Suprapubic skin (tissue), 4 donors: Measurements from ENCODE around the gene OR51B4. TPM values are rescaled to one million over a fixed set of nuclear protein-coding genes. Genes with fewer than 3 reads are reported as not detected.
"Not testable (repeated sequence)": the region's sequence is repeated elsewhere in the genome, so short reads cannot be mapped to it uniquely, and the experiment has no call there.

ENCODE experiments used
- DNase-seq, 2 donors: peaks; one replicate each; pipeline ENCODE4 v3.0.0-alpha.2; 2019; ENCODE audit warnings: low spot score in 2 of 2
- H3K27ac ChIP-seq: fragments of 200-600 bp; sonication (generic); one replicate; pipeline ENCODE4 v1.5.1; 2019
- H3K27me3 ChIP-seq: fragments of 200-600 bp; sonication (generic); one replicate; pipeline ENCODE4 v1.5.1; 2019
- H3K36me3 ChIP-seq: fragments of 200-600 bp; sonication (generic); one replicate; pipeline ENCODE4 v1.5.1; 2019
- H3K4me1 ChIP-seq: fragments of 200-600 bp; sonication (generic); one replicate; pipeline ENCODE4 v1.5.1; 2019
- H3K4me3 ChIP-seq: fragments of 200-600 bp; sonication (generic); one replicate; pipeline ENCODE4 v1.5.1; 2019; ENCODE audit warnings: mild to moderate bottlenecking
- H3K9me3 ChIP-seq: fragments of 200-600 bp; sonication (generic); one replicate; pipeline ENCODE4 v1.5.1; 2019
- CTCF ChIP-seq, 2 donors: fragments of 200-600 bp in 1 of 2; fragments of 450-650 bp in 1 of 2; sonication (generic) in 1 of 2; IDR thresholded peaks; one replicate each; pipeline ENCODE4 v1.5.1; 2016 to 2019; ENCODE audit warnings: antibody characterized with exemption in 2 of 2, mild to moderate bottlenecking in 1 of 2, moderate library complexity in 1 of 2
- EP300 ChIP-seq: sonication (generic); formaldehyde crosslinking; IDR thresholded peaks from one replicate; pipeline ENCODE4 v1.6.1; 2017; ENCODE audit warnings: antibody characterized with exemption
- POLR2A ChIP-seq, 2 donors: fragments of 450-650 bp; IDR thresholded peaks; one replicate each; pipeline ENCODE4 v1.6.1; 2017; ENCODE audit warnings: antibody characterized with exemption in 2 of 2, mild to moderate bottlenecking in 2 of 2, moderate library complexity in 2 of 2
- POLR2AphosphoS5 ChIP-seq, 3 donors: sonication (generic); formaldehyde crosslinking; IDR thresholded peaks; one replicate each; pipeline ENCODE4 v1.6.1; 2017; ENCODE audit warnings: antibody characterized with exemption in 3 of 3
- WGBS: methylation state at CpG from one replicate; pipeline ENCODE4 v1.1.5; 2018; 5-methylcytosine and 5-hydroxymethylcytosine counted together
- total RNA-seq, 4 donors: library from RNA; depleted of rRNA; stranded (reverse); fragments of >200 nt; gene quantifications; one replicate each; pipeline ENCODE4 v1.1.0, GENCODE V29; 2016

The OR51B4 gene
- total RNA-seq, 4 donors from 2014 or later, result not detected

- WGBS, result 73% methylated on average over 6 of the region's 6 CpGs
- Histone ChIP-seq H3K4me1 (no peaks in the 10 kb centered on the region), H3K36me3 (no peaks in the 10 kb centered on the region), H3K27me3 (no peaks in the 10 kb centered on the region), H3K9me3 (no peaks in the 10 kb centered on the region), H3K27ac (no peak within 1 kb of the TSS), H3K4me3 (no peak within 1 kb of the TSS)
- no peak for DNase-seq
- TF ChIP-seq POLR2A (IDR thresholded peaks at IDR 0.05) (no peak), CTCF (IDR thresholded peaks at IDR 0.05) (no peak), POLR2AphosphoS5 (IDR thresholded peaks at IDR 0.05) (no peak), EP300 (no peak)
Measured at GRCh38 chr11:5343474-5344335, 42.0 kb upstream of the OR51B4 start, which contains the start of gene OR51B5. OR51B5 (minus strand) TSS chr11:5343524; CDS start chr11:5343524, 0 bp downstream.

DNA sequence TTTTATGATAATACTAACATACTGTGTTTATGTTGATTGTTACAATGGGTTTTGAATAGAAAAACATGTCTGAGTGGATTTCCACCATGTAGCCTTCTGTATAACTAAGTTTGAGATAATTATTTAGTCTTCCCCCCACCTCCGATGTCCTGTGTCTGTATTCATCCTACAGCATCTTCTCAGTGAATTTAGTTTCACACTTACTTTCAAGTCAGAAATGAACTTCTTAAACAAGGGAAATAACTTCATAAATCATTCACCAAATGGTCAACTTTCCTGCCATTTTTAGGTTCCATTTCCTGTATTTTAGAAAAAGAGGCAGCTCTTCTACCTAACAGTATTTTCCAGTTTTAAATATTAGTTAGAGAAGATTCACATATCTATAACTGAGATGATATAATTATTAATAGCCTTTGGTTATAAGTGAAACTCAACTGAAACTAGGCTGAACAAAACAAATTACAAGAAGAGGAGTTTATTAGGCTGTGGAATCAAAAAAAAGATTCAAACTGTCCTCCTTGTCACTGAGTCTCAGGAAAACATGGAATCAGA, 38.1 kb upstream of the OR51B4 start:
- no peaks in the 10 kb centered on the region for H3K4me1 ChIP-seq
- H3K27ac ChIP-seq, result no peak overlapping the region
- H3K36me3 ChIP-seq, result no peaks in the 10 kb centered on the region
- H3K27me3 ChIP-seq, result no peaks in the 10 kb centered on the region
- WGBS, result 80% methylated on average over 1 of the region's 1 CpG
- TF ChIP-seq POLR2A (IDR thresholded peaks at IDR 0.05) (no peak), EP300 (no peak), POLR2AphosphoS5 (IDR thresholded peaks at IDR 0.05) (no peak), CTCF (IDR thresholded peaks at IDR 0.05) (no peak)
- no peaks in the 10 kb centered on the region for H3K9me3 ChIP-seq
- no peak overlapping the region for H3K4me3 ChIP-seq
- no peak for DNase-seq

GRCh38 chr11:5337253-5337652, 35.5 kb upstream of the OR51B4 start:
- H3K4me3 ChIP-seq, H3K4me1 ChIP-seq, H3K9me3 ChIP-seq, H3K36me3 ChIP-seq, DNase-seq, H3K27me3 ChIP-seq, H3K27ac ChIP-seq: not testable (repeated sequence)
- WGBS, result 58% methylated on average over 1 of the region's 1 CpG

DNA sequence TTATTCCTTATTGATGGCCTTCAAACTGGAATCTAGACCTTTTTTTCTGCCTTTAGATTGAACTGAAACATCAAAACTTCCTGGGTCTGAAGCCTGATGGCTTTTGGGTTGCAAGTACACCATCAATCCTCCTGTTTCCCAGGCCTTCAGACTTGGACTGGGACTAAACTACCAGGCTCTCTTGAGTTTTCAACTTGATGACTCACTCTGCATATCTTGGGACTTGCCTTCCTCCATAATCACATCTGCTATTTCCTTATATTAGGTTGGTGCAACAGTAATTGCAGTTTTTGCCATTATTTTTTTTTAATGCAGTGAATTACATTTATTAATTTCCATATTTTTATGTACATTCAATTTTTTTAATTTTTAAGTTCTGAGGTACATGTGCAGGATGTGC, 34.6 kb upstream of the OR51B4 start:
- no peak for DNase-seq
- Histone ChIP-seq H3K27me3 (no peaks in the 10 kb centered on the region), H3K27ac (no peak overlapping the region), H3K4me3 (no peak overlapping the region), H3K9me3 (no peaks in the 10 kb centered on the region), H3K36me3 (no peaks in the 10 kb centered on the region), H3K4me1 (no peaks in the 10 kb centered on the region)
- no peak for TF ChIP-seq CTCF (IDR thresholded peaks at IDR 0.05)
- no peak for TF ChIP-seq EP300
- no peak for TF ChIP-seq POLR2AphosphoS5 (IDR thresholded peaks at IDR 0.05)
- TF ChIP-seq POLR2A (IDR thresholded peaks at IDR 0.05), result no peak

DNA sequence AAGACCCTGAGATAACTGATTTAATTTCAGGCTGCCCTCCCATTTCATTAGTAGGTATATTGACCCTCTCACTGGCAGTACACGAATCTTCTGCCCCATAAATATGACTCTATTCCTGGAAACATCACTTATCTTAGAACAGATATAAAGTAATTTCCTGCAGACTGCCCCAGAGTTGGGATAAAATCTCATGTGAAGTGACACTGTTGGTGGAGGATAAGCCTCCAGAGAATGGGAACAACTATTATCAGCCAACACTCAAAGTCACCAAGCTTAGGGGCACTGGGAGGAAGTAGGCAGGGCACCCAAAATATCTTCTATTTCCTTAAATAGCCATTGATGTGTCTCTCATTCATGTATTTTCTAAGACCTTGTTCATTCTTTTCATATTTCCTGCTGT, 33.4 kb upstream of the OR51B4 start:
- Histone ChIP-seq H3K27me3 (no peaks in the 10 kb centered on the region), H3K27ac (no peak overlapping the region), H3K4me1 (no peaks in the 10 kb centered on the region), H3K9me3 (no peaks in the 10 kb centered on the region), H3K4me3 (no peak overlapping the region), H3K36me3 (no peaks in the 10 kb centered on the region)
- WGBS, result 30% methylated on average over 1 of the region's 1 CpG
- TF ChIP-seq CTCF (IDR thresholded peaks at IDR 0.05) (no peak), POLR2AphosphoS5 (IDR thresholded peaks at IDR 0.05) (no peak), EP300 (no peak), POLR2A (IDR thresholded peaks at IDR 0.05) (no peak)
- DNase-seq, result no peak
